ENCODE measurements around the gene GALNT11. TPM values are rescaled to one million over a fixed set of nuclear protein-coding genes. Genes with fewer than 3 reads are reported as not detected.

Gene GALNT11
- total and polyA plus RNA-seq, 11 donors: 10.6 to 28.8 (median 22.0) TPM

- no peak overlapping the region for H3K27ac ChIP-seq
- no peak for TF ChIP-seq CTCF (IDR thresholded peaks at IDR 0.05)
- no peak for TF ChIP-seq POLR2A (IDR thresholded peaks at IDR 0.05)
- H3K9me3 ChIP-seq: no peaks in the 10 kb centered on the region
- peaks cover 0 to 12% (median 0%) of the 10 kb centered on the region in 12 donors for H3K4me1 ChIP-seq
- no peak for ATAC-seq
- H3K4me3 ChIP-seq: no peak overlapping the region
- no peaks in the 10 kb centered on the region for H3K36me3 ChIP-seq
- H3K27me3 ChIP-seq: no peaks in the 10 kb centered on the region
- intact Hi-C loops (cut with DNase I): loop anchor here in 1 of 10 donors (2.0 kb wide), 1 partner anchor 22 kb away; no protein-coding TSS in a partner anchor
- DNase-seq: no peak
- WGBS, 4 donors: 66 to 89% (median 85%) methylated on average over 3 of the region's 3 CpGs
Observed at GRCh38 chr7:151984612-151985011, 40.9 kb upstream of the GALNT11 start.

- H3K36me3 ChIP-seq: no peaks in the 10 kb centered on the region
- TF ChIP-seq CTCF (IDR thresholded peaks at IDR 0.05) (no peak), POLR2A (IDR thresholded peaks at IDR 0.05) (no peak)
- intact Hi-C loops (cut with DNase I): no loop called here
- H3K27me3 ChIP-seq: peaks cover 0 to 3% (median 0%) of the 10 kb centered on the region in 9 donors
- no peak overlapping the region for H3K4me3 ChIP-seq
- H3K9me3 ChIP-seq: no peaks in the 10 kb centered on the region
- DNase-seq: peak in 3 of 5 donors; percentile 21 to 69 (median 52)
- H3K27ac ChIP-seq: no peak overlapping the region
- H3K4me1 ChIP-seq: peaks cover 0 to 15% (median 0%) of the 10 kb centered on the region in 12 donors
- ATAC-seq: peak; percentile 45 to 81 (median 77)
- 51 to 53% (median 52%) methylated on average over 16 to 18 of the region's 18 CpGs for WGBS, 4 donors
Observed at GRCh38 chr7:151987748-151988529, 37.5 kb upstream of the GALNT11 start.

- 17 to 22% (median 20%) methylated on average over 12 of the region's 12 CpGs for WGBS, 4 donors
Observed at GRCh38 chr7:151992375-151992774, 33.1 kb upstream of the GALNT11 start.

More at GRCh38 chr7:151992375-151992774, 33.1 kb upstream of the GALNT11 start:
- no peak for TF ChIP-seq POLR2A (IDR thresholded peaks at IDR 0.05)
- TF ChIP-seq CTCF (IDR thresholded peaks at IDR 0.05): peak in 7 of 12 donors; percentile 9 to 37 (median 21)
- Histone ChIP-seq H3K9me3 (no peaks in the 10 kb centered on the region), H3K4me1 (peaks cover 0 to 14% (median 0%) of the 10 kb centered on the region in 12 donors), H3K36me3 (no peaks in the 10 kb centered on the region), H3K4me3 (no peak overlapping the region), H3K27ac (no peak overlapping the region), H3K27me3 (peaks cover 0 to 17% (median 0%) of the 10 kb centered on the region in 9 donors)
- intact Hi-C loops (cut with DNase I): loop anchor here in 1 of 10 donors (5.0 kb wide), 1 partner anchor 130 kb away; no protein-coding TSS in a partner anchor
- DNase-seq (peak; percentile 36 to 76 (median 58)), ATAC-seq (peak; percentile 41 to 86 (median 85))

Measured in heart left ventricle (tissue), 16 donors.